Left lobe of liver (tissue), 2 donors: ENCODE data around the gene CYP4B1. TPM values are rescaled to one million over a fixed set of nuclear protein-coding genes. Genes with fewer than 3 reads are reported as not detected.

Experiments used
- ATAC-seq: fragments of 200-7000 bp; cut with Tn5 transposase; one replicate; pipeline ENCODE4 v1.9.1; 2020; ENCODE audit warnings: mild to moderate bottlenecking, moderate library complexity
- DNase-seq: peaks from one replicate; pipeline ENCODE4 v3.0.0-alpha.2; 2020; ENCODE audit warnings: low spot score
- total RNA-seq: library from RNA; stranded (reverse); gene quantifications from one replicate; pipeline ENCODE4 v1.2.1, GENCODE V29; 2021
- donor health status: DM: no; HTN: no; CAD: no; lungs with moderate emphysema.
- donor health status: DM: no; HTN: yes; CAD: no.

CYP4B1 gene
- total RNA-seq, 1 donor from 2014 or later, result 0.33 TPM

GRCh38 chr1:46790446-46791101 lies 8.3 kb upstream of the CYP4B1 start:
- no peak for DNase-seq
- no peak for ATAC-seq

GRCh38 chr1:46793126-46793525 lies 5.7 kb upstream of the CYP4B1 start:
- DNase-seq (no peak), ATAC-seq (no peak)

GRCh38 chr1:46797696-46798470 lies 963 bp upstream of the CYP4B1 start:
- no peak for ATAC-seq
- no peak for DNase-seq

GRCh38 chr1:46800742-46801141 lies 1.9 kb downstream of the CYP4B1 start:
- DNase-seq (no peak), ATAC-seq (no peak)

DNA sequence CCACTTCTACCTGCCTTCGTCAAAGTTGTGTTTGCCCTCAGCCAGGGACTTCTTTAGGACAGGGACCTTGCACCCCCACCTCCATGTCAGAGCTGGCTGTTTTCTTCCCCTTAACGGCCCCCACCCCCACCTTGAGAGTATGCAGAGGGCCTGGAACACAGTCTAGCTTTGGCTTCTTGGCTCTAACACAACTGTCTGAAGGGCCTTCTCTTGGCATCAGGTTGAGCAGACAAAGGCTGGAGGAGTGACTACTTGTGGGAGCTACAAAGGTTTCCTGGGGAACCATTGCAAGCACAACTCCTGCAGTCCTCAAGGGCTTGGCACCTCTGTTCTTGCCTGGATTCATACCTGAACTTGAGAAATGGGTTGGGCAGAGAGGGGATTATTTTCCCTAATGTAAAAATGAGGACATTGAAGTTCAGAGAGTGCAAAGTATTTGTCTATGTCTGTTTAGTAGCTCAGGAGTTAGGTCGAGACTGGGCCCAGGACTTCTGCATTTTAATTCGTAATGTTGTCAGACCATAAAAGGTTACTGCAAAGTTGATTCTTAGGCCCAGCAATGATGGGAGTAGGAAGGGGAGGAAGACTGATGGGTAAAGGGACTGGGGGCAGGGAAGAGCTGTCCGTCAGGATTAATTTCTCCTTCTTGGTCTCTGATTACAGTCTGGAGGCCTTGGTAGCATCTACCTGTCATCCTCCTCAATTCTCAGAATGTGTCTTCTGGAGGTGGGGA lies 2.6 kb downstream of the CYP4B1 start:
- ATAC-seq (no peak), DNase-seq (no peak)

- DNase-seq (no peak), ATAC-seq (no peak)
Observed at GRCh38 chr1:46802081-46802480, 3.2 kb downstream of the CYP4B1 start.

DNA sequence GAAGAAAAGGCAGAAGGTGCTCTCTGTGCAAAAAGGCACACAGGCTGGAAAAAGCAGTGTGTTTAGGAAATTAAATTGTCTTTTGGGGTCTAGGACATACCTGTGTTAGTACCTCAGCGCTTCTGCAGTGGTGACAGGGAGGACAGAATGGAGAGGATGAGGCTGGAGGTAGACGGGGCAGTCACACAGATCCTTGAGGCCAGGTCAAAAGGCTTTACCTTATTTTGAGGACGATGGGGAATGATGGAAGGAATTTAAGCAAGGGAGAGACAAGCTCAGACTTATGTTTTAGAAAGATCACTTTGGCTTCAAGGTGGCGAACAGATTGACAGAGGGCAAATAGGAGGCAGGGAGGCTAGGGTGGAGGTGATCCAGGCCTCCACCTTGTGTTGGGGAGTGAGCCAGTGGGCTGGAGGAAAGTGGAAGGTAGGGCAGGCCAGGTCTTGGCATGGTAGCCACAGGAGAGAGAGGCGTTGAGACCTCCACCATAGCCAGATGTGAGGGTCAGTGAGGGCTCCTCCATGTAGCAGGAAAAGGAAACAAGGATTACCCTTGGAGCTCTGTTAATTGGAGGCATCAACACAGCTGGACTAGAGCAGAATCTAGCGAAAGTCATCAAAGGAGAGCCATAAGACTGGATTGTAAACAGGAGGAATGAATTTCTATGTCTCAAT lies 4.2 kb downstream of the CYP4B1 start:
- ATAC-seq (no peak), DNase-seq (no peak)

DNA sequence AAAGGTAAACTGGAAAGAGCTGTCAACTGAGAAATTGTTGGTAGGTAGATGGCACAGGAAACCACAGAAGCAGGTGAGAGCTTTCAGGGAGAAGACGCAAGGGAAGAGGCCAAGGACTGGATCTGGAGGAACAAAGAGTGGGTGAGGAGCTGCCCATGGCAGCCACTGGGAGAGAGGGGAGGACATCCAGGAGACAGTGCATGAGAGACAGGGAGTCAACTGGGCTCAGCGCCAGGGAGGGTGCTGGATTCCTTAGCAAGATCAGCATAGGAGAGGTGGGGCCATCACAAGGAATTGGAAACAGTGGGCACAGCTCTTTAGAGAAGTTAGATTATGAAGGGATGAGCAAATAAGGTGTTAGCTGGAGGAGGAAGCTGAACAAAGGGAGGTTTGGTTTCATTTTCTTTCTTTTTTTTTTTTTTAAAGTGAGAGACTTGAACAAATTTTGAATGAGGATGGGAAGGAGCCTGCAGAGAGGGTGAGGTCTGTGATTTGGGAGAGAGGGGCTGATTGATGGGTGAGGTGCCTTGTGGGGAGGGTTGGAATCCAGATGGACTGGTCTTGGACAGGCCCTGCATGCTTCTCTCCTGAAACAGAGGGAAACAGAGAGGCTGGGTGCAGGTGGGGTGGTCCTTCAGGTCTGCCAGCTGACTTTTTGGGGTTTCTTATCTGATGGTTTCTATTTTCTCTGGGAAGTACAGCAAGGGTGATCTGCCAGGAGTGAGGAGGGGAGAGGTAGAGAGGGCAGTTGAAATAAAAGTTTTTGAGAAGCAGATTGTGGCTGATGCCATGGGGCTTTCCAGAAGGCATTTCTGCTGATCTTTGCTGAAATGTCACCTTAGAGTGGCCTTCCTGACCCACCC lies 5.4 kb downstream of the CYP4B1 start:
- DNase-seq, result no peak
- ATAC-seq, result no peak

GRCh38 chr1:46804926-46805325 lies 6.1 kb downstream of the CYP4B1 start:
- DNase-seq (no peak), ATAC-seq (no peak)

DNA sequence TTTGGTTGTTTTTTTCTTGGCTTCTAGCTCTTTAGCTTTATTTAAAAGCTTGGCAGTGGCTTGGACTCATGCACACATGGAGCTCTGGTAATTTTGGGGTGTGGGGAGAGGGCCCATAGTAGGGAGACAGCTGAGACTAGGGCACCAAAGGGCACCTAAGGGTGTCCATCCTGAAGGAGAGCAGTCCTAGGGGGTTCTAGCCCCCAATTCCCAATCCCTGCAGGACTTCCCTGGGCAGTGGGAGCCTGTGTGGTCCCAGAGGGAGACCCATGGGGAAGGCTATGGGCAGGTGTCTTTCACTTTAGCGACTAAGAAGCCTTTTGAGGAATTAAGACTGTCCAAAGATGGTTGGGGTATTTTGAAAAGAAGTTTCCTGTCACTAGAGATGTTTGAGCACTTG lies 6.9 kb downstream of the CYP4B1 start:
- ATAC-seq (no peak), DNase-seq (no peak)

- ATAC-seq (peak; percentile 63), DNase-seq (no peak)
Observed at GRCh38 chr1:46806196-46807020, 7.6 kb downstream of the CYP4B1 start.

- DNase-seq, result no peak
- no peak for ATAC-seq
Observed at GRCh38 chr1:46807046-46807972, 8.5 kb downstream of the CYP4B1 start.

GRCh38 chr1:46809071-46809470 lies 10.2 kb downstream of the CYP4B1 start:
- no peak for ATAC-seq
- no peak for DNase-seq

- DNase-seq, result no peak
- ATAC-seq, result no peak
Observed at GRCh38 chr1:46809904-46810303, 11.1 kb downstream of the CYP4B1 start.

DNA sequence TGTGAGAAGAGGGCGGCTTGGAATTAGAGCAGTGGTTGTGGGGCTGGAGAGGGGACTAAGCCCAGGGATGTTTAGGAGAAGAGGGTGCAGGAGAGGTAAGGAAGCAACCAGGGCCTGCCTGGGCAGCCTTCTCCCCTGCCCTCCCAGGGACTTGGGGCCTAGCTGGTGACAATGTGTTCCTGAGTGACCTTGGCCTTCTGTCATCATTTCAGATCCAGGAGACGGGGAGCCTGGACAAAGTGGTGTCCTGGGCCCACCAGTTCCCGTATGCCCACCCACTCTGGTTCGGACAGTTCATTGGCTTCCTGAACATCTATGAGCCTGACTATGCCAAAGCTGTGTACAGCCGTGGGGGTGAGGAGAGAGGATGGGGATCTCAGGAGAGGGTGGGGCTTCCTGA lies 11.8 kb downstream of the CYP4B1 start:
- no peak for DNase-seq
- ATAC-seq, result no peak

DNA sequence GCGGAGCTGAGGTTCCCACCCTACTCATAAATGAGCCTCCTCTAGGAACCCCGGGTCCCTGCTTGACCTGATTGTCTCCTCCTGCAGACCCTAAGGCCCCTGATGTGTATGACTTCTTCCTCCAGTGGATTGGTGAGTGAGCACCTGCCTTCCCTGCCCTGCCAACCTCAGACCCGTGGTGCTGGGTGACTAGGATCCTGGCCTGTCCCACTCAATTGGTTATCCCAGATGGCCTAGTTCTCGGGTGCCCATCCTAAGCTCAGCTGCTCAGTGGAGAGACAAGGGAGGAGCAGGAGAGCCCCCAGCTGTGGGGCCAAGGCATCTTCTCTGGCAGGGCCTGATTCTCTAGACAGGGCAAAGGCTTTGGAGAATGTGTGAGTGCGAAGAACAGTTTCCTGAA lies 12.2 kb downstream of the CYP4B1 start:
- ATAC-seq, result no peak

DNA sequence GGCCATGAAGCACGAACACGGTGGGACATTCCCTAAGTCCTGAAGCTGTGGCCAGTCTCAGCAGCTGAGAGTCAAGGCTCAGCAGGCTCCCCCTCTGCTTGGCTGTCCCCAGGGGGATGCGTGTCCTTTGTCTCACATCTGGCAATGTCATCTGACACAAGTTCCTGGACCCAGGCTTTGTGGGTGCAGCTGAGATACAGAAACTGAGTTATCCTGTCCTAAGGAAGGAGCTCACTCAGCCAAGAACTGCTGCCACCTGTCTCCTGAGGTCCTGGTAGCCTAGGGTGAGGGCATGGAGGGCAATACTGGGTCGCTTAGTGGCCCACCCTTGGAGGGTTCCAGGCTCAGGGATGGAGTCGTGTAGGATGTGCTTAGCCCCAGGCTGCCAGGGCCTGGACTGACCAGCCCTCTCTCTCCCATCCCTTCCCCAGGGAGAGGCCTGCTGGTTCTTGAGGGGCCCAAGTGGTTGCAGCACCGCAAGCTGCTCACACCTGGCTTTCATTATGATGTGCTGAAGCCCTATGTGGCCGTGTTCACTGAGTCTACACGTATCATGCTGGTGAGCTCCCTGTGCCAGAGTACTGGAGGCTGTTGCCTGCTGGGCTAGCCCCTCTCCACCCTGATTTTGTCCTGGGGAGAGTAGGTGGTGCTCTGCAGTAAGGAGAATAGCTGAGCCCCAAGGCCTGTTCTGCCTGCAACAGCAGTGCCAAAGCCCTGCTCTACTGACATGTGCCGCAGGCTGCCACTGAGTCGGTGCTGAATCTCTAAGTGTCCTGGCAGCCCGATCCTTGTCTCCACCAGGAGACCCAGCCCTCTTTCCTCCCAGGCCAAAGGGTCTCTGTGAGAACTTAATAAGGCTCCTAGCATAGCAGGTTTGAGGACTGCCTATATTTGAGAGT lies 13.5 kb downstream of the CYP4B1 start:
- no peak for DNase-seq
- no peak for ATAC-seq

More for the DNA sequence above, 12.2 kb downstream of the CYP4B1 start:
- DNase-seq, result no peak
